ENCODE data around the gene KIF12. TPM values are rescaled to one million over a fixed set of nuclear protein-coding genes. Genes with fewer than 3 reads are reported as not detected.
A peak's percentile ranks its signal among the peaks of the same experiment; 100 is the strongest.

KIF12 gene
- total and polyA plus RNA-seq, 2 of the 13 experiments (the other 11 are each of a cell fraction or from before 2014, with no cell fraction given): 1.8 to 12.5 TPM

- peak; percentile 46; the same call in 1 of the 2 replicates for TF ChIP-seq ZKSCAN8 (CRISPR knock-in tag; IDR thresholded peaks at IDR 0.05; ENCODE audit: borderline replicate concordance)
- peak; percentile 15 for TF ChIP-seq SKI (IDR thresholded peaks at IDR 0.05; ENCODE audit: partially characterized antibody)
- TF ChIP-seq SSRP1 (CRISPR knock-in tag; IDR thresholded peaks at IDR 0.05): no peak
- TF ChIP-seq TGIF2 (CRISPR knock-in tag; IDR thresholded peaks at IDR 0.05): no peak
- peak; percentile 79 for TF ChIP-seq TEAD3 (CRISPR knock-in tag; optimal IDR thresholded peaks at IDR 0.05; ENCODE audit: borderline replicate concordance)
- TF ChIP-seq CBX1 (IDR thresholded peaks at IDR 0.05; ENCODE audit: low read depth): peak; percentile 48
- TF ChIP-seq, protein P1, sequence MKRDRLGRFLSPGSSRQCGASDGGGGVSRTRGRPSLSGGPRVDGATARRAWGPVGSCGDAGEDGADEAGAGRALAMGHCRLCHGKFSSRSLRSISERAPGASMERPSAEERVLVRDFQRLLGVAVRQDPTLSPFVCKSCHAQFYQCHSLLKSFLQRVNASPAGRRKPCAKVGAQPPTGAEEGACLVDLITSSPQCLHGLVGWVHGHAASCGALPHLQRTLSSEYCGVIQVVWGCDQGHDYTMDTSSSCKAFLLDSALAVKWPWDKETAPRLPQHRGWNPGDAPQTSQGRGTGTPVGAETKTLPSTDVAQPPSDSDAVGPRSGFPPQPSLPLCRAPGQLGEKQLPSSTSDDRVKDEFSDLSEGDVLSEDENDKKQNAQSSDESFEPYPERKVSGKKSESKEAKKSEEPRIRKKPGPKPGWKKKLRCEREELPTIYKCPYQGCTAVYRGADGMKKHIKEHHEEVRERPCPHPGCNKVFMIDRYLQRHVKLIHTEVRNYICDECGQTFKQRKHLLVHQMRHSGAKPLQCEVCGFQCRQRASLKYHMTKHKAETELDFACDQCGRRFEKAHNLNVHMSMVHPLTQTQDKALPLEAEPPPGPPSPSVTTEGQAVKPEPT (CRISPR knock-in tag; IDR thresholded peaks at IDR 0.05; ENCODE audit: low read depth): 0 out of 2 replicates have a peak, but pooled peaks have one; percentile 33
- TF ChIP-seq FOXJ3 (CRISPR knock-in tag; IDR thresholded peaks at IDR 0.05; ENCODE audit: borderline replicate concordance): peak; percentile 55; the same call in 1 of the 2 replicates
- 0 out of 2 replicates have a peak, but pooled peaks have one; percentile 60 for TF ChIP-seq ZNF839 (CRISPR knock-in tag; IDR thresholded peaks at IDR 0.05; ENCODE audit: borderline replicate concordance)
- 0 out of 2 replicates have a peak, but pooled peaks have one; percentile 28 for TF ChIP-seq MEF2D (CRISPR knock-in tag; IDR thresholded peaks at IDR 0.05)
- TF ChIP-seq CBX5 (CRISPR knock-in tag; IDR thresholded peaks at IDR 0.05; ENCODE audit: borderline replicate concordance): peak; percentile 84; the same call in 1 of the 2 replicates
- TF ChIP-seq GMEB1 (CRISPR knock-in tag; IDR thresholded peaks at IDR 0.05; ENCODE audit: borderline replicate concordance): peak; percentile 51; the same call in 1 of the 2 replicates
- no peak for TF ChIP-seq MYPOP (CRISPR knock-in tag; IDR thresholded peaks at IDR 0.05)
- no peak for TF ChIP-seq SOX13 (IDR thresholded peaks at IDR 0.05)
- peak in 1 of 2 experiments; percentile 58; a peak in 2 of 4 replicates for TF ChIP-seq SOX13 (CRISPR knock-in tag; conservative IDR thresholded peaks at IDR 0.05 in 1 of 2, IDR thresholded peaks at IDR 0.05 in 1 of 2)
- peak; percentile 66; the same call in 1 of the 2 replicates for TF ChIP-seq ZSCAN21 (CRISPR knock-in tag; IDR thresholded peaks at IDR 0.05; ENCODE audit: borderline replicate concordance)
- 0 out of 2 replicates have a peak, but pooled peaks have one; percentile 3 for TF ChIP-seq BHLHE40 (IDR thresholded peaks at IDR 0.05; ENCODE audit: low read length)
- TF ChIP-seq, protein P2, sequence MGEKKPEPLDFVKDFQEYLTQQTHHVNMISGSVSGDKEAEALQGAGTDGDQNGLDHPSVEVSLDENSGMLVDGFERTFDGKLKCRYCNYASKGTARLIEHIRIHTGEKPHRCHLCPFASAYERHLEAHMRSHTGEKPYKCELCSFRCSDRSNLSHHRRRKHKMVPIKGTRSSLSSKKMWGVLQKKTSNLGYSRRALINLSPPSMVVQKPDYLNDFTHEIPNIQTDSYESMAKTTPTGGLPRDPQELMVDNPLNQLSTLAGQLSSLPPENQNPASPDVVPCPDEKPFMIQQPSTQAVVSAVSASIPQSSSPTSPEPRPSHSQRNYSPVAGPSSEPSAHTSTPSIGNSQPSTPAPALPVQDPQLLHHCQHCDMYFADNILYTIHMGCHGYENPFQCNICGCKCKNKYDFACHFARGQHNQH (CRISPR knock-in tag; IDR thresholded peaks at IDR 0.05): peak; percentile 71; the same call in 1 of the 2 replicates
- no peak for TF ChIP-seq AHR (CRISPR knock-in tag; IDR thresholded peaks at IDR 0.05)
- TF ChIP-seq SOX5 (CRISPR knock-in tag; IDR thresholded peaks at IDR 0.05; ENCODE audit: borderline replicate concordance): peak; percentile 61; the same call in 1 of the 2 replicates
- peak; percentile 43; the same call in 1 of the 2 replicates for TF ChIP-seq SP4 (CRISPR knock-in tag; IDR thresholded peaks at IDR 0.05)
- peak; percentile 54; the same call in 1 of the 2 replicates for TF ChIP-seq PPARG (CRISPR knock-in tag; conservative IDR thresholded peaks at IDR 0.05)
Measured at GRCh38 chr9:114108016-114108833, 9.1 kb upstream of the KIF12 start (continued).
